ENCODE measurements around the gene ARRDC1.

DNA sequence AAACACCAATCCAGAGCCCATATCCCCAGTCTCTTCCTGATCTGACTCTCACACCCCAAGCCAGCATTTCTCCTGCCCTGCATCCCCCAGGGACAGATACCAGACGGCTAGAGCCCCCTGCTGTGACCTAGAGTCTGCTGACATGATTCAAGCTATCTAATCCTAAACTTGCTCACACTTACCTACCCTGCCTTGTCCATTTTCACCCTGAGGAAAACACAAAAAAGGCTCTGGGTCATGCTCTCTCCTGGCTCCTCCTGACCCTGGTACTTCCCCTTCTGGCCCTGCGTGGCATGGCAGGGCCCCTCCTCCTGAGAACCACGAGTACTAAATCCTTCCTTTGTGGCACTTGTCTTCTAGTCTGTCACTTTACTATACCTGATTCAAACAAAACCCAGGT lies 2.8 kb upstream of the ARRDC1 start:
- TF ChIP-seq POLR2A (IDR thresholded peaks at IDR 0.05) (no peak), CTCF (IDR thresholded peaks at IDR 0.05) (peak in 1 of 6 experiments; percentile 11)
